ENCODE results near the gene TEX48. TPM values are rescaled to one million over a fixed set of nuclear protein-coding genes. Genes with fewer than 3 reads are reported as not detected.

TEX48 gene
- total RNA-seq, 1 donor from 2014 or later: not detected

- DNase-seq: no peak
- Histone ChIP-seq H3K27ac (replicated peaks) (no peak overlapping the region), H3K27me3 (ENCODE audit: low read depth) (peaks cover 75% of the 10 kb centered on the region), H3K4me1 (no peaks in the 10 kb centered on the region), H3K36me3 (no peaks in the 10 kb centered on the region), H3K4me3 (no peak overlapping the region), H3K9me3 (replicated peaks) (no peaks in the 10 kb centered on the region)
- intact Hi-C loops (cut with micrococcal nuclease): loop anchor here (10.0 kb wide), 1 partner anchor 227 kb away; no protein-coding TSS in a partner anchor
- no peak for TF ChIP-seq CTCF (IDR thresholded peaks at IDR 0.05; ENCODE audit: borderline replicate concordance)
These were observed 4.6 kb downstream of the TEX48 start for GRCh38 chr9:114677418-114677817.

- Histone ChIP-seq H3K36me3 (no peaks in the 10 kb centered on the region), H3K27ac (replicated peaks) (no peak overlapping the region), H3K4me3 (no peak overlapping the region), H3K4me1 (no peaks in the 10 kb centered on the region), H3K9me3 (replicated peaks) (no peaks in the 10 kb centered on the region), H3K27me3 (ENCODE audit: low read depth) (peaks cover 77% of the 10 kb centered on the region)
- TF ChIP-seq CTCF (IDR thresholded peaks at IDR 0.05; ENCODE audit: borderline replicate concordance): no peak
- intact Hi-C loops (cut with micrococcal nuclease): loop anchor here (10.0 kb wide), 1 partner anchor 228 kb away; no protein-coding TSS in a partner anchor
- no peak for DNase-seq
These were observed 5.1 kb downstream of the TEX48 start for GRCh38 chr9:114676901-114677300.

- TF ChIP-seq CTCF (IDR thresholded peaks at IDR 0.05; ENCODE audit: borderline replicate concordance): no peak
- Histone ChIP-seq H3K36me3 (no peaks in the 10 kb centered on the region), H3K4me3 (no peak overlapping the region), H3K9me3 (replicated peaks) (peaks cover 6% of the 10 kb centered on the region), H3K27ac (replicated peaks) (no peak overlapping the region), H3K4me1 (no peaks in the 10 kb centered on the region), H3K27me3 (ENCODE audit: low read depth) (peaks cover 74% of the 10 kb centered on the region)
- no peak for DNase-seq
- intact Hi-C loops (cut with micrococcal nuclease): loop anchor here (10.0 kb wide), 1 partner anchor 230 kb away; no protein-coding TSS in a partner anchor
These were observed 7.0 kb downstream of the TEX48 start for GRCh38 chr9:114674798-114675540.

- Histone ChIP-seq H3K4me1 (no peaks in the 10 kb centered on the region), H3K27me3 (ENCODE audit: low read depth) (peaks cover 71% of the 10 kb centered on the region), H3K36me3 (no peaks in the 10 kb centered on the region), H3K27ac (replicated peaks) (no peak overlapping the region), H3K9me3 (replicated peaks) (peaks cover 6% of the 10 kb centered on the region), H3K4me3 (no peak overlapping the region)
- intact Hi-C loops (cut with micrococcal nuclease): loop anchor here (10.0 kb wide), 1 partner anchor 231 kb away; no protein-coding TSS in a partner anchor
- DNase-seq: no peak
- no peak for TF ChIP-seq CTCF (IDR thresholded peaks at IDR 0.05; ENCODE audit: borderline replicate concordance)
These were observed 7.8 kb downstream of the TEX48 start for GRCh38 chr9:114674076-114674797.

GRCh38 chr9:114671605-114672004 lies 10.4 kb downstream of the TEX48 start:
- H3K9me3 ChIP-seq (replicated peaks): peaks cover 6% of the 10 kb centered on the region
- no peak for DNase-seq
- no peak for TF ChIP-seq CTCF (IDR thresholded peaks at IDR 0.05; ENCODE audit: borderline replicate concordance)
- H3K27me3 ChIP-seq (ENCODE audit: low read depth): peaks cover 80% of the 10 kb centered on the region
- H3K4me3 ChIP-seq: no peak overlapping the region
- H3K36me3 ChIP-seq: no peaks in the 10 kb centered on the region
- H3K4me1 ChIP-seq: no peaks in the 10 kb centered on the region
- intact Hi-C loops (cut with micrococcal nuclease): loop anchor here (10.0 kb wide), 1 partner anchor 233 kb away; no protein-coding TSS in a partner anchor
- H3K27ac ChIP-seq (replicated peaks): no peak overlapping the region

Measured in left ventricle myocardium inferior (tissue), 1 donor.